ENCODE measurements around the gene CCL13. TPM values are rescaled to one million over a fixed set of nuclear protein-coding genes. Genes with fewer than 3 reads are reported as not detected.

Gene CCL13
- total and polyA plus RNA-seq, 2 of the 8 experiments (the other 6 are each of a cell fraction or from before 2014, with no cell fraction given), result not detected

DNA sequence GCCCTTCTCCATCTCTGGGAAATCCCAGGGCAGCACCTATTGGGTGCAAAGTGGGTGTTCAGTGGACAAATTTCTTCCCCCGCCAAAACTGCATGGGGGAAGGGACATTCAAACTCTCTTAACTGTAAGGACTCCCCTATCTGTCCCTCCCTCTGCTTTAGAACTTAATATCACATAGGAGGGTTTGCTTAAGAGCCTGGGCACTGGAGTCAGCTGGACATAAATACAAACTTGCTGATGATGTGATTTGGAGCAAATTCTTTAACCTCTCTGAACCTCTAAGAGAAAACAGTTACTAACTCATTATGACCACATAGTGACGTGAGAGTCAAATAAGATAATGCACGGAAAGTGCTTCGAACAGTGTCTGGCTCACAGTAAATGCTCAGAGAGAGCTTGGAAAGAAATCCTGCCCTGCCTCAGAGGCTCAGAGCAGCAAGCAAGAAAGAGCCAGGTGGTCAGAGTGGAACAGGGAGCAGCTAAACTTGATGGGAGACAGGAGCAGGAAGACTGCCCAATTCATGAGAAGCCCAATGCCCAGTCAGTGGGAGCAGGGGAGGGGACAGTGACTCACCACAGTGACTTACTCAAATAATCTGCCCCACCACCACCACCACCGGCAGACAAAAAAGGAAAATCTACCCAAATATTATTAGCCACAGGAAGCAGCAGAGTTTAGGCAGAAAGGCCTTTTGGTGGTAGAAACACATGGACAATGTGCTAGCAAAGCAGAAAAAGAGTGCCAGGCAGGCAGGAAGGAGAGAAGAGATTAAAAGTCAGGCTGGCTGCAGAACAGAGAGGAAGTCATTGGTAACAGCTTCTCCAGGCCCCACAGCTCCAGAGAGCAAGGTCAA is 30.6 kb downstream of the CCL13 start (continued):
- no peak for TF ChIP-seq SIRT6 (IDR thresholded peaks at IDR 0.05; ENCODE audit: low read length)
